Measurements from ENCODE around the gene UBE2C. TPM values are rescaled to one million over a fixed set of nuclear protein-coding genes. Genes with fewer than 3 reads are reported as not detected.

UBE2C gene
- polyA plus RNA-seq, 3 donors, result 0.15 to 0.58 TPM; not detected in 1

DNA sequence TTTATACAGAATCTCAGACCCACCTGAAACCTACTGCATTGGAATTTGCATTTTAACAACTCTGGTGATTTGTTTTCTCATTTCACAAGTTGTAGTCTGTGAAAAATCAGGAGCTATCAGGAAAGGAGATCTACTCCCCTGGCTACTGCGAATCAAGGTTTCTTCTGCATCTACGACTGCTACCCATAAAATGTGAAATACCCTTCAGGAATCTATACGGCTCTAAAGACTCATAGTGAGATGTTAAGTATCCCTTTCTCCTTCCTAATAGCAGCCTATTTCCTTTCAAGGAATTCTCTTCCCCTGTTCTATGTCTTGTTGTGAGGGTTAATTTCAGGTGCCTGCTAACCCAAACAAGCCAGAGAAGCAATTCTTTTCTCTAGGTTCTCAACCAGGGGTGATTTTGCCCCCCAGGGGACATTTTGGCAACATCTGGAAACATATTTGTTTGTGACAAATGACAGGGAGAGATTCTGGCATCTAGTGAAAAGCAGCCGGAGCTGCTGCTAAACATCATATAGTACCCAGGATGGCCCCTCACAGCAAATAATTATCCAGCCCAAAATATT is 47.1 kb upstream of the UBE2C start:
- Histone ChIP-seq H3K36me3 (replicated peaks in 1 of 2; ENCODE audit: control insufficient read depth in 1 of 2, insufficient read depth in 2 of 2, low read length in 2 of 2) (no peaks in the 10 kb centered on the region), H2AFZ (ENCODE audit: insufficient read depth, low read depth, low read length, poor library complexity, severe bottlenecking) (no peak overlapping the region), H3K4me1 (ENCODE audit: control insufficient read depth in 1 of 2, insufficient read depth in 2 of 2, low read length in 2 of 2) (no peaks in the 10 kb centered on the region), H3K4me3 (replicated peaks in 1 of 3; ENCODE audit: low read depth in 2 of 3, low read length in 3 of 3) (no peak overlapping the region), H3K4me2 (replicated peaks; ENCODE audit: extremely low read depth, low read length, poor library complexity, severe bottlenecking) (no peak overlapping the region), H3K27ac (ENCODE audit: low read depth in 1 of 2, low read length in 2 of 2) (no peak overlapping the region), H3K27me3 (ENCODE audit: control insufficient read depth in 2 of 2, insufficient read depth in 2 of 2, low read length in 2 of 2) (no peaks in the 10 kb centered on the region), H3K9me3 (replicated peaks in 1 of 2; ENCODE audit: control insufficient read depth in 1 of 2, insufficient read depth in 1 of 2, low read length in 2 of 2) (no peaks in the 10 kb centered on the region), H3K9ac (ENCODE audit: insufficient read depth, low read length, poor library complexity, severe bottlenecking) (no peak overlapping the region), H3K79me2 (ENCODE audit: insufficient read depth, low read length) (no peaks in the 10 kb centered on the region), H4K20me1 (ENCODE audit: insufficient read depth, low read length) (no peaks in the 10 kb centered on the region)
- H3K27ac Mint-ChIP-seq, result no peak overlapping the region
- H3K9me3 Mint-ChIP-seq, result no peaks in the 10 kb centered on the region
- peaks cover 2% of the 10 kb centered on the region for H3K4me1 Mint-ChIP-seq
- TF ChIP-seq, protein P1, sequence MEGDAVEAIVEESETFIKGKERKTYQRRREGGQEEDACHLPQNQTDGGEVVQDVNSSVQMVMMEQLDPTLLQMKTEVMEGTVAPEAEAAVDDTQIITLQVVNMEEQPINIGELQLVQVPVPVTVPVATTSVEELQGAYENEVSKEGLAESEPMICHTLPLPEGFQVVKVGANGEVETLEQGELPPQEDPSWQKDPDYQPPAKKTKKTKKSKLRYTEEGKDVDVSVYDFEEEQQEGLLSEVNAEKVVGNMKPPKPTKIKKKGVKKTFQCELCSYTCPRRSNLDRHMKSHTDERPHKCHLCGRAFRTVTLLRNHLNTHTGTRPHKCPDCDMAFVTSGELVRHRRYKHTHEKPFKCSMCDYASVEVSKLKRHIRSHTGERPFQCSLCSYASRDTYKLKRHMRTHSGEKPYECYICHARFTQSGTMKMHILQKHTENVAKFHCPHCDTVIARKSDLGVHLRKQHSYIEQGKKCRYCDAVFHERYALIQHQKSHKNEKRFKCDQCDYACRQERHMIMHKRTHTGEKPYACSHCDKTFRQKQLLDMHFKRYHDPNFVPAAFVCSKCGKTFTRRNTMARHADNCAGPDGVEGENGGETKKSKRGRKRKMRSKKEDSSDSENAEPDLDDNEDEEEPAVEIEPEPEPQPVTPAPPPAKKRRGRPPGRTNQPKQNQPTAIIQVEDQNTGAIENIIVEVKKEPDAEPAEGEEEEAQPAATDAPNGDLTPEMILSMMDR (IDR thresholded peaks at IDR 0.05), result no peak
- intact Hi-C loops (cut with micrococcal nuclease), result no loop called here
- WGBS (ENCODE audit: insufficient coverage), result no CpG with 5 or more reads among the region's 4 CpGs
- peaks cover 1 to 7% (median 3%) of the 10 kb centered on the region in 3 donors for H3K27me3 Mint-ChIP-seq (ENCODE audit: low read depth in 3 of 3)
- no peaks in the 10 kb centered on the region for H3K36me3 Mint-ChIP-seq
- DNase-seq, result no peak
- H3K4me3 Mint-ChIP-seq, result no peak overlapping the region

DNA sequence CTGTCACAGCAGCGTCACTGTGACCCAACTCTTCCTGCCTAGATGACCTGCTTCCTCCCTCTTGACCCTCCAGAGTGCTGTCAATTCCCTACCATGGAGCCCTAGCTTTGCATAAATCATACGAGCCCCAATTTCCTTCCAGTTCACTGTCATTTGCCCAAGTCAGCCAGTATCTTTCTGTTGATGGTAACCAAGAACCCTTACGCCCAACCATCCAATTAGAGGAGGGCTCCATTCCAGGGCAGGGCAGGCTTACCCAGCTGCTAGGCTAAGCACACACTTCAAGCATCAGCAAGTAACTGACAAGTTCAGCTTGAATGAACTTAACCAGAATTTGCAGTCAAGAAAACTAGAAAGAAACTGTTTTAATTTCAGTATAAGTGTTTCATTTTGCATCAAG is 46.5 kb upstream of the UBE2C start:
- Histone ChIP-seq H3K36me3 (replicated peaks in 1 of 2; ENCODE audit: control insufficient read depth in 1 of 2, insufficient read depth in 2 of 2, low read length in 2 of 2) (no peaks in the 10 kb centered on the region), H3K9me3 (replicated peaks in 1 of 2; ENCODE audit: control insufficient read depth in 1 of 2, insufficient read depth in 1 of 2, low read length in 2 of 2) (no peaks in the 10 kb centered on the region), H3K4me1 (ENCODE audit: control insufficient read depth in 1 of 2, insufficient read depth in 2 of 2, low read length in 2 of 2) (no peaks in the 10 kb centered on the region), H3K4me3 (replicated peaks in 1 of 3; ENCODE audit: low read depth in 2 of 3, low read length in 3 of 3) (no peak overlapping the region), H3K27ac (ENCODE audit: low read depth in 1 of 2, low read length in 2 of 2) (no peak overlapping the region), H3K27me3 (ENCODE audit: control insufficient read depth in 2 of 2, insufficient read depth in 2 of 2, low read length in 2 of 2) (no peaks in the 10 kb centered on the region), H3K4me2 (replicated peaks; ENCODE audit: extremely low read depth, low read length, poor library complexity, severe bottlenecking) (no peak overlapping the region), H3K9ac (ENCODE audit: insufficient read depth, low read length, poor library complexity, severe bottlenecking) (no peak overlapping the region), H2AFZ (ENCODE audit: insufficient read depth, low read depth, low read length, poor library complexity, severe bottlenecking) (no peak overlapping the region), H3K79me2 (ENCODE audit: insufficient read depth, low read length) (no peaks in the 10 kb centered on the region), H4K20me1 (ENCODE audit: insufficient read depth, low read length) (no peaks in the 10 kb centered on the region)
- Mint-ChIP-seq H3K27me3 (ENCODE audit: low read depth in 3 of 3) (peaks cover under 1 to 7% (median 1%) of the 10 kb centered on the region in 3 donors), H3K36me3 (no peaks in the 10 kb centered on the region), H3K9me3 (no peaks in the 10 kb centered on the region), H3K27ac (no peak overlapping the region), H3K4me3 (no peak overlapping the region), H3K4me1 (peaks cover 4% of the 10 kb centered on the region)
- no peak for DNase-seq
- intact Hi-C loops (cut with micrococcal nuclease), result no loop called here
- WGBS (ENCODE audit: insufficient coverage), result 71% methylated on average over 2 of the region's 3 CpGs
- TF ChIP-seq, protein P1 (IDR thresholded peaks at IDR 0.05), result no peak
